ENCODE data around the gene SCARB2.

SCARB2 gene

DNA sequence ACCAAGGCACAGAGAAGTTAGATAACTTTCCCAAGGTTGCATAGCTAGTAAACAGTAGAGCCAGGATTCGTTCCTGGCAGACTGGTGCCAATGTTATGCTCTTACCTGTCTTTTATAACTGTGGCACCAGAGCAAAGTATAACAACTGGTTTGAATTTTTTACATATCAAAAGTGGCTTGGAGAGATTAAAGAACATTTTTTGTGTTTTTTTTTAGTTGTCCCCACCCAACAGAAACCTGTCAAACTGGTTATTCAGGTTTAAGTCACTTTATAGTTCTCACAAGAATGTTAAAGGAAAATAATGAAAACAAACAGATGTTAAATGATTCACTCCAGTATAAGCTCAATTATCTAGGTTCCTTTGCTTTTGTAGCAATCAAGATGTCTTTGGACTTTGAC is 22.3 kb upstream of the SCARB2 start:
- Mint-ChIP-seq H3K36me3 (peaks cover 8% of the 10 kb centered on the region), H3K4me3 (no peak overlapping the region), H3K9me3 (peaks cover 16% of the 10 kb centered on the region), H3K4me1 (no peaks in the 10 kb centered on the region), H3K27me3 (peaks cover 4% of the 10 kb centered on the region), H3K27ac (no peak overlapping the region)

DNA sequence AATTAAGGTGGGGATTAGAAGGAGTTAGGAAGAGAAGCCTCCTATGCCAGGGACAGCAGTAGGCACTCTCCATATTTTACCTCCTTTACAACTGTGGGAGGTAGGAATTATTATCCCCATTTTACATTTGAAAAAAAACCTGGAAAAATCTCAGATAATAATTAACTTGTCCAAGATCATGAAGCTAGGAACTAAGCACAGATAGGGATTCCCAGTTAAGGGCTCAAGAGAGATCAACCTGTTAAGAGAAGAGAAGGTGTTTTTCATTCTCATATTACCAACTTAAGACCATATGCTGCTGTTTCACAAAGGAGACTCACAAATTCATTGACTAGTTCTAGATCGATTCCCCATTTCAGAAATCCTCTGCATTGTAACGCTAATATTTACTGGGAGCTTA is 21.8 kb upstream of the SCARB2 start:
- H3K27ac Mint-ChIP-seq, result no peak overlapping the region
- no peaks in the 10 kb centered on the region for H3K27me3 Mint-ChIP-seq
- H3K36me3 Mint-ChIP-seq, result peaks cover 3% of the 10 kb centered on the region
- no peaks in the 10 kb centered on the region for H3K4me1 Mint-ChIP-seq
- H3K4me3 Mint-ChIP-seq, result no peak overlapping the region
- peaks cover 11% of the 10 kb centered on the region for H3K9me3 Mint-ChIP-seq

DNA sequence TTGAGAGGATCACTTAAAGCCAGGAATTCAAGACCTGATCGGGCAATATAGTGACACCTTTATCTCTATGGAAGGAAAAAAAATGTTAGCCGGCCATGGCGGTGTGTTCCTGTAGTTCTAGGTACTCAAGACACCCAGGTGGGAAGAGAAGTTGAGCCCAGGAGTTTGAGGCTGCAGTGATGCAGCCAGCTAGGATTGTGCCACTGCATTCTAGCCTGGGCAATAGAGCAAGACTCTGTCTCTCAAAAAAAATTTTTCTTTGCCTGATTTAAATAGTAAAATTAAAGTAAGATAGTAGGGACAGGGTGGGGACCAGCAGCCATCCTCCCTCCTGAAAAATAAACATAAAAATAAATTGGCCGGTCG is 21.0 kb upstream of the SCARB2 start:
- Mint-ChIP-seq H3K27ac (no peak overlapping the region), H3K4me3 (no peak overlapping the region), H3K9me3 (peaks cover 4% of the 10 kb centered on the region), H3K27me3 (no peaks in the 10 kb centered on the region), H3K36me3 (no peaks in the 10 kb centered on the region), H3K4me1 (no peaks in the 10 kb centered on the region)

DNA sequence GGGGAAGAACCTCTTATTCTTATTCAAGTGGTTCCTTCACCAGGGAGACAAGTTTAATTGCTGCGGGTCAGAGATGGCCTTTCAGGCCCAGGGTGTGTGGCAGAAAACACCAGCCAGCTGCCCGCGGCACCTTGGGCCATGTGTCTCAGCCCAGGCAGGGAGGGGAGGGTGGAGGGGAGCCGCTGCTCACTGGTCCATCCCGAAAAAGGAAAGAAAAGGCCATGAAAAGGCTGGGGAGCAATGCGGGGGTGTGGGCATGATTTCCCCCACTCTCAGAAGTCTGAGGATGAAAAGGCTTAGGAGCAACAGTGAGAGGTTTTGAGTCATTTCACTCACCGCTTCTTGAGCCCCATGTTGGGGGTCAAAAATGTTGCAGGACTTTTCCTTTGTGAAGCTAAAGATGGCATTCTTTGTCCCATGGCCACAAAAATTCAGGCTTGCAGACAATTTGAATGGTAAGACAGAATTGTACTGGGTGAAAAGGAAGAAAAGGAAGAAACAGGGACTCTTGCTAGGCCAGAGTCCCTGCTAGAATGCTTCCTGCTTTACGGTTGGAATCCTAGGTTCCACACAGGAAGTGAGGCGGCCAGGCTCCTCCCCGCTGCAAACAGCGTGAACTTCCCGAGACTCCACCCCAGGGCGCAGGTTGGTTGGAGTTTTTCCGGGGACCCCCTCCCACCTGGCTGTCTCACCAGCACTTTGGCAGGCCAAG is 20.5 kb upstream of the SCARB2 start:
- Mint-ChIP-seq H3K4me1 (no peaks in the 10 kb centered on the region), H3K27ac (no peak overlapping the region), H3K9me3 (peaks cover 3% of the 10 kb centered on the region), H3K36me3 (peaks cover 1% of the 10 kb centered on the region), H3K27me3 (no peaks in the 10 kb centered on the region), H3K4me3 (no peak overlapping the region)

DNA sequence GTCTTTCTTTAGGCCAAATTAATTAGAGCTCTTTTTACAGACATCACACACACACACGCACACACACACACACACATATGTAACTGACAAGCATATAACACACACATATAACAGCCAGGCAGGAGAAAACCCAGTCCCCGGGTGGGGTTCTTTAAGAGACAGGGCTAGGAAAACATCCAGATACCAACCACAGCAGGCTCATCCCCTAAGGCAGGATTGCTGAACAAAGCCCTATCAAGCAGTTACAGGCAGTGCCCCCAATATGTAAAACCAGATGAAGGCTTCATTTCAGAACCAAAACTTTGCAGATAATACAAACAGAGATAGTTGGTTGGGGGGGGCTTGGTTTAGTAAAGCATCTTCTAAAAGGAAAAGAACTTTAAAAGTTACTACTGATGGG is 19.9 kb upstream of the SCARB2 start:
- Mint-ChIP-seq H3K27ac (no peak overlapping the region), H3K4me1 (no peaks in the 10 kb centered on the region), H3K36me3 (peaks cover 4% of the 10 kb centered on the region), H3K9me3 (peaks cover 9% of the 10 kb centered on the region), H3K27me3 (no peaks in the 10 kb centered on the region), H3K4me3 (no peak overlapping the region)

DNA sequence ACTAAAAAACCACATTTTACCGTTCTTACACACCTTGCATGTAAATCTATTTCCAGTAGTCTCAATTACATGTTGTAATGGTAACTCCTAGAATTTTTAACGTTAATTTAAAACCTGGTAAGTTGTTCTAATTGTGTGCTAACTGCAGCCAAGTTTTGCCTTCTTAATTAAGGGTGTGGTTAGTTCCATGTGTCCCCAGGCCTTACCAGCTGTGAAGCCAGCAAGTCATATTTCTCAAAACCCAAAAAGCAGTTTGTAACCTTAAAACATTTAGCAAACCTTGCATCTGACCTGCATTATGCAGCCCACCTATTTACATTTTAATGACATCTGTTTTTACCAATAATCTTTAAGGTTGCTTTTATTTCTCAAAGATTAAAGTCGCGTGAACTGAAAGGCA is 19.5 kb upstream of the SCARB2 start:
- Mint-ChIP-seq H3K9me3 (peaks cover 10% of the 10 kb centered on the region), H3K27me3 (no peaks in the 10 kb centered on the region), H3K4me3 (no peak overlapping the region), H3K36me3 (peaks cover 4% of the 10 kb centered on the region), H3K4me1 (no peaks in the 10 kb centered on the region), H3K27ac (no peak overlapping the region)

DNA sequence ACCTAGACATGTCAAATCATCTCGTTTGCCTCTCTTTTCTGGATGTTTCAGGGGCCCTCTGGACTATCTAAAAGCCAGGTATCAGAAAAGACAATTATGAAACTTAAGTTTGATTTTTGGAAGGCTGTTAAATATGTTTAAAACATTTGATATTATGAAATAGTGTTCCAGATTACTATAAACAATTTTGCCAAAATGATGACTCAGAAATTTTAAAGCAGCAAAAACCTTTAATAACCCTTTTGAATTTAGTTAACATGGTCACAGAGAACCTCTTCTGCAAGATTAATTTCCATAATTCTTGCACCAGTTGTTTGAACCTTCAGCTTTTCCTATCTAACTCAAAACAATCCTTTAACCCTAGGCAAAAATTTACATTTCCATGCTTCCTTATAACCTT is 19.1 kb upstream of the SCARB2 start:
- Mint-ChIP-seq H3K9me3 (peaks cover 10% of the 10 kb centered on the region), H3K27me3 (peaks cover under 1% of the 10 kb centered on the region), H3K27ac (no peak overlapping the region), H3K4me1 (no peaks in the 10 kb centered on the region), H3K36me3 (peaks cover 4% of the 10 kb centered on the region), H3K4me3 (no peak overlapping the region)

DNA sequence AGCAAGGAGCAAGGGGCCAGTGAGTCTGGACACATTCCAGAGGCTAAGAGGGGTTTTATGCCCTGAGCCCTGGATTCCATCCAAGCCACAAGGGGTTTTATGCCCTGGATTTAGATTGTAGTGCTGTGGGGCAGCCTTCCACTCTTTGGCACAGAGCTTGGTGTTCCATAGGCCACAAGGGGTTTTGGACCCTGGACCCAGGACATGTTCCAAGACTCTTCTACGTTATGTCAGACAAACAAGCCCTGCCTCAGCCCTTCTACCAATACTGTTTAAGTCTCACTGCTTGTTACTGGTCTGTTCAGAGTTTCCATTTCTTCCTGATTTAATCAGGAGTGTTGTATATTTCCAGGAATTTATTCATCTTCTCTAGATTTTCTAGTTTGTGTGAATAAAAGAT is 12.8 kb upstream of the SCARB2 start:
- H3K9me3 Mint-ChIP-seq, result peaks cover 15% of the 10 kb centered on the region
- H3K27me3 Mint-ChIP-seq, result peaks cover 3% of the 10 kb centered on the region
- no peak overlapping the region for H3K4me3 Mint-ChIP-seq
- no peak overlapping the region for H3K27ac Mint-ChIP-seq
- no peaks in the 10 kb centered on the region for H3K4me1 Mint-ChIP-seq
- peaks cover 4% of the 10 kb centered on the region for H3K36me3 Mint-ChIP-seq

DNA sequence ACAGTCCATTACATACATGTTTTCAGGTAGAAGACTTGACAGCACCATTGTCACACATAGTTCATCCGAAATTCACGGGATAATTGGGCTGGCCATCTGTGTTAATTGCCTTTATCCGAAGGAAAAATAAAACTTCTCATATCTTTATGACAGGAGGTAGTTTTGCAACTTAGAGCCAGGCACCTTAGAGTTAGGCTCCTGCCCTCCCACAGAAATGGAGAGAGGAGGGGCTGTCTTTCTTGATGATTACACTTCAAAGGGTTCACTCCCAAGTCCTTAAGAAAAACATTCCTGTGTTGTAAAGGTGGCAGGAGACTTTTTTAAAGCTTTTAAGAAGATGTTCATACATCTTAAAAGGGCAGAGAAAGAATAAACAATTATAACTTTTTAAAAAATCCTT is 10.5 kb upstream of the SCARB2 start:
- H3K9me3 Mint-ChIP-seq, result peaks cover 12% of the 10 kb centered on the region
- no peak overlapping the region for H3K27ac Mint-ChIP-seq
- H3K27me3 Mint-ChIP-seq, result peaks cover 3% of the 10 kb centered on the region
- no peak overlapping the region for H3K4me3 Mint-ChIP-seq
- peaks cover 4% of the 10 kb centered on the region for H3K36me3 Mint-ChIP-seq
- H3K4me1 Mint-ChIP-seq, result no peaks in the 10 kb centered on the region

DNA sequence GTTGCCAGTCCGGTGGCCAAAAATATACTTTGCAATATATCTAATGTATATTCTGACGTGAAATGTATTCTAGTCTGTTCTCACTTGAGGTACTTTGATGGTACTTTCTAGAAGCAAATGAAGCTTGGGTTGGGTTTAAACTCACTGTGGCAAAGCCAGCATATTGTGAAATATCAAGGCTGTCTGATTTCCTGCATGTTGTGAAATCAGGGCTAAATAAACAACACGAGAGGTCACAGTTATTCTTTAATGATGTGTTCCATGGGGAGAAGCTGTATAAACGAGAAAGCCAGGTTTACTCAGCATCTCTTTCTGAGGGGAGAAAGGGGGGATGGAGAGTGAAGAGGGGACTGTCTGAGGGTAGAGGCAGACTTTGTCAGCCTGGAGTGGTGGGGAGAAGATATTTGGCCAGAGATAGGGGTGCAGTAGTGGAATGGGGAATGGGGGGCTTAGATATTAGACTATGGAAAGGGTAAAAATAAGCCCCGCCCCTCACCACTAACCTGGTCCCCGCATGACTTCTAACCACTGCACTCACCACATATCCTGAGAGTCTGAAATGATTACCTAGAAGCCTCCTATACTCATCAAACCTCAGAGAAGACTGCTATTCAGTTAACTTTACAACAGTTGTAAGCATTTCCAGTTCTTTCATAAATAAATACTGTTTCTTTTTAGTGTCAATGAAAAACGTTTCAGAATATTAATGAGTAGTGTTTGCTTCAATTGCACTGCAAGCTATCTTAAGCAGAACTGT is 5.9 kb upstream of the SCARB2 start:
- H3K27ac Mint-ChIP-seq, result no peak overlapping the region
- H3K9me3 Mint-ChIP-seq, result no peaks in the 10 kb centered on the region
- H3K4me1 Mint-ChIP-seq, result peaks cover 10% of the 10 kb centered on the region
- H3K4me3 Mint-ChIP-seq, result no peak overlapping the region
- H3K27me3 Mint-ChIP-seq, result no peaks in the 10 kb centered on the region
- H3K36me3 Mint-ChIP-seq, result no peaks in the 10 kb centered on the region

DNA sequence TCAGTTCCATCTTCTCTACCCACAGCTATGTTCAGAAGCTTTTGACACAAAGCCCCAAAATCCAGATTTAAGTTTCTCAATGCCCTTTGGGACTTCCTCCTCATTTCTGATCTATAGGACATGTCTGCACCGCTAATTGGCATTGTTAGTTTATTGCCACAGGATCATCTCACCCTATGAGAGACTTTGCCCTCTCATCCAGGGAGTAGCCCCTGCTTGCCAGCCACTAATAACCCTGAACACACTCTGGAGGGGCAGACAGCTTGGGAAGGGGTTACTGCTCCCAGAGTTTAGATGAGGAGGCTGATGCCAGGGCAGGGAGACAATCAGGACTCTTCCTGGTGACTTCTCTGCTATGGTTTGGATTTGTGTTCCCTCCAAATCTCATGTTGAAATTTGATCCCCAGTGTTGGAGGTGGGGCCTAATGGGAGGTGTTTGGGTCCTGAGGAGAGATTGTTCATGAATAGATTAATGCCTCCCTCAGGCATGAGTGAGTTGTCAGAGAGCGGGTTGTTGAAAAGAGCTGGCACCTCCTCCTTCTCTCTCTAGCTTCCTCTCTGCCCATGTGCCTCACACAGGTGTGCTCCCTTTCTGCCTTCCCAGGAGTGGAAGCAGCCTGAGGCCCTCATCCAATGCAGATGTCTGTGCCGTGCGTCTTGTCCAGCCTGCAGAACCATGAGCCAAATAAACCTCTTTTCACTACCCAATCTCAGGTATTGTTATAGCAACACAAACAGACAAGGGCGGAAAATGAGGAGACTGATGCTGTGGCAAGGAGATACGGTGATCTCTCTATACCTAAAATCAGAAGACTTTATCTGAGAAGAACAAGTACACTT is 3.6 kb upstream of the SCARB2 start:
- H3K36me3 Mint-ChIP-seq, result peaks cover 3% of the 10 kb centered on the region
- H3K4me1 Mint-ChIP-seq, result peaks cover 29% of the 10 kb centered on the region
- no peaks in the 10 kb centered on the region for H3K9me3 Mint-ChIP-seq
- H3K27me3 Mint-ChIP-seq, result no peaks in the 10 kb centered on the region
- H3K27ac Mint-ChIP-seq, result no peak overlapping the region
- H3K4me3 Mint-ChIP-seq, result no peak overlapping the region

DNA sequence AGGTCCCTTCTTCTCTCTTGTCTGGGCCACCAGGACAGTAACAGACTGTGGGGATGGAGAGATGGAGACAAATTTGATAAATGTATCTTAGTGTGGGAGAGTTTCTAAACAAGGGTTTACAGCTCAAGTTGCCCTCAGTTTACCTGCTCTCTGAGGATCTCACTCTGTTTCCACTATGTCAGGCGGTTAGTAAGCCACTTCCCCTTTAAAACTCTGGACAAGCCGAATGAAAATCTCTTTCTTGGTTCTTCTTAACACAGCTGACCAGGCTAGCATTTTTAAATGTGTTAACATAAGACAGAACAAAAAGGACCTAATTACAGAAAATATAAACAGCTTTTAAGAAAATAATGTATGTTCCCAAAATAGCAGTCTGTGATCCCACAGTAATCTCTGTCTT is 2.9 kb upstream of the SCARB2 start:
- Mint-ChIP-seq H3K4me1 (peaks cover 36% of the 10 kb centered on the region), H3K4me3 (no peak overlapping the region), H3K36me3 (peaks cover 3% of the 10 kb centered on the region), H3K27ac (no peak overlapping the region), H3K27me3 (no peaks in the 10 kb centered on the region), H3K9me3 (no peaks in the 10 kb centered on the region)

DNA sequence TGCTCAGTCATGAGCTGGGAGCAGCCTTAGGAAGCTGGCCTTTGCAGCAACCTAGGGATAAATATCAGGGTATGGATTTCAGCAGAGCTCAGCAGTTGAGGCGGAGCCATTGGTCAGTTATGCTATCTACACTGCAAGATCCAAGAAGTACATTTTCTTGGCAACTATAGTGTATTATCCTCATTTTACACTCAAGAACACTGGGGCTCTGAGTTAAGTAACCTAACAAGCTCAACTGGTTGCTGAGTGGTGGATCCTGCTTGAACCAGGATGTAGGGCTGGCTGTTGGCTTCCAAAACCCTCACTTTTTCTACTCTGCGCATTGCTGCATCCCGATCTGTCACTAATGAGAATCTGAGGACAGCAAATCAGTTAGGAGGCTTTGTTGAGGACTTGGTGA is 1.5 kb upstream of the SCARB2 start:
- Mint-ChIP-seq H3K27ac (no peak overlapping the region), H3K4me3 (no peak overlapping the region), H3K9me3 (no peaks in the 10 kb centered on the region)

DNA sequence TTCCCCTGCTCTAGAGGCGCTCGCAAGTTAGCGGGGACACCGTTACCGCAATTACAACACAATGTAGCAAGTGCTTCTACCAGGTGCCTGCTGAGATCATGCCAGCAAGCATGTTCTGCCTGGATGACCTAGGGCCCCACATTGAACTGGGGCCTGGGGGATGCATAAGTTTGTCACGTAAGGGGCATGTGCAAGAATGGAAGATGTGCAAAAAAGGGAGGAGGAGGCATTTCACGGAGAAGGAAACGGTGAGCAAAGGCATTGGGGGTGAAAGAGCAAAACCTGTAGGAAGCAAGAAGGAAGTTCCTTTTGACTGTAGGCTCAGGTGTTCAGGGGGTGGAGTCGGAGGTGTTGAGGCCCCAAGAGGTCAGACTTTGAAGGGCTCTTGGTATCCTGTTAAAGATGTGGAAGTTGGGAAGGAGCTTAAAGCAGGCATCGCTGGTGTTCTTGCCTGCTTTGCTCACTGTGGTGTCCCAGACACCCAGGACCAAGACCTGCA is 602 bp upstream of the SCARB2 start:
- Mint-ChIP-seq H3K4me3 (peak overlapping the region; percentile 89), H3K27me3 (no peaks in the 10 kb centered on the region), H3K4me1 (peaks cover 55% of the 10 kb centered on the region), H3K36me3 (peaks cover 3% of the 10 kb centered on the region), H3K27ac (peak overlapping the region; percentile 83), H3K9me3 (no peaks in the 10 kb centered on the region)

More for the DNA sequence above, 1.5 kb upstream of the SCARB2 start:
- Mint-ChIP-seq H3K27me3 (no peaks in the 10 kb centered on the region), H3K36me3 (peaks cover 3% of the 10 kb centered on the region), H3K4me1 (peaks cover 49% of the 10 kb centered on the region)

DNA sequence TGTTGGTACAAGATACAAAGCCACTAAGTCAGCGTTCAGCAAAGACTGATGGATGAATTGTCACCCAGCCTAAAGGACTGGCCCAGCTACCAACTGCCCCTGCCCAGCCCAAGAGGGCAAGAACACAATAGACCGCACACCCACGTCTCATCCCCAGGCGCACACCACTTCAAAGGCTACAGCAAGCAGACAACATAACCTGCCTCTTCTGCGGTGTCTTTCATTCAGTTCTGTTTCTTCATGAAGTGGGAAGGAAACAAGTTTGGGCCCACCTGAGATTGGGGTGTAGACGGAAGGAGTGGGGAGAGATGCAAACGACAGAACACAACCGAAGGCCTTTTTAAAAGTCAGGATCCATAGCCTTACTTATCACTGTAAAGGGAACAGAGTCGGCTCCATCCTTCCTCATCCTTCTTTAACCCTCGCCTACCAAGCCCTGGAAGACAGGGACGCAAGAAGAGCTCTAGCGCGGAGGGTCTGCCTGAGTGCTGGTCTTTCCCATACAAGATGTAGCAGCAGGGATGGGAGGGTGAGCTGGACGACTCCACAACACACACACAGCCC is 691 bp downstream of the SCARB2 start:
- Mint-ChIP-seq H3K4me1 (peaks cover 66% of the 10 kb centered on the region), H3K36me3 (peaks cover 3% of the 10 kb centered on the region), H3K4me3 (peak overlapping the region; percentile 80), H3K27me3 (no peaks in the 10 kb centered on the region), H3K9me3 (no peaks in the 10 kb centered on the region), H3K27ac (peak overlapping the region; percentile 48)

Data from activated naive CD4-positive, alpha-beta T cell treated with anti-CD3 and anti-CD28 coated beads, Interleukin-2, amount 50 U/mL, for 24 hours (primary cell).